GM23338 (cell line): ENCODE measurements around the gene PHYKPL. TPM values are rescaled to one million over a fixed set of nuclear protein-coding genes. Genes with fewer than 3 reads are reported as not detected.

ENCODE experiments used
- ATAC-seq: fragments of 200-7000 bp; cut with Tn5 transposase; 3 replicates; pipeline ENCODE4 v1.9.1; 2020
- DNase-seq: peaks from one replicate; pipeline ENCODE4 v3.0.0-alpha.2; 2015; ENCODE audit warnings: low spot score
- H2AFZ ChIP-seq: fragments of 200-600 bp; sonication (generic); 2 replicates; pipeline ENCODE4 v1.8.0; 2016; ENCODE audit warnings: antibody characterized with exemption, mild to moderate bottlenecking, moderate library complexity
- H3F3A ChIP-seq: fragments of 200-600 bp; sonication (generic); replicated peaks from 2 replicates; pipeline ENCODE4 v1.8.0; 2017; ENCODE audit warnings: antibody characterized with exemption, mixed run types, low read depth
- H3K27ac ChIP-seq: fragments of 200-600 bp; sonication (generic); 2 replicates; pipeline ENCODE4 v1.6.1; 2016; ENCODE audit warnings: low read depth
- H3K27me3 ChIP-seq: fragments of 200-600 bp; sonication (generic); 2 replicates; pipeline ENCODE4 v1.8.0; 2016; ENCODE audit warnings: mild to moderate bottlenecking, mixed run types, moderate library complexity; ENCODE audit not compliant: insufficient read depth
- H3K36me3 ChIP-seq: fragments of 200-600 bp; sonication (generic); 2 replicates; pipeline ENCODE4 v1.8.0; 2016; ENCODE audit warnings: mild to moderate bottlenecking; ENCODE audit not compliant: insufficient read depth
- H3K4me1 ChIP-seq: fragments of 200-600 bp; sonication (generic); 2 replicates; pipeline ENCODE4 v1.8.0; 2016; ENCODE audit warnings: mild to moderate bottlenecking, moderate library complexity; ENCODE audit not compliant: insufficient read depth
- H3K4me2 ChIP-seq: fragments of 200-600 bp; sonication (generic); 2 replicates; pipeline ENCODE4 v1.7.1; 2017; ENCODE audit warnings: mixed run types
- H3K4me3 ChIP-seq: fragments of 200-600 bp; sonication (generic); 2 replicates; pipeline ENCODE4 v1.6.1; 2016; ENCODE audit warnings: mixed run types
- H3K79me2 ChIP-seq: fragments of 200-600 bp; sonication (generic); replicated peaks from 2 replicates; pipeline ENCODE4 v1.8.0; 2017; ENCODE audit warnings: mild to moderate bottlenecking; ENCODE audit not compliant: insufficient read depth
- H3K9me2 ChIP-seq: fragments of 200-600 bp; sonication (generic); 2 replicates; pipeline ENCODE4 v1.8.0; 2017; ENCODE audit not compliant: insufficient read depth
- H4K20me1 ChIP-seq: fragments of 200-600 bp; sonication (generic); replicated peaks from 2 replicates; pipeline ENCODE4 v1.8.0; 2017; ENCODE audit warnings: mild to moderate bottlenecking; ENCODE audit not compliant: insufficient read depth
- H3K27ac Mint-ChIP-seq: 2 replicates; pipeline ENCODE4 v1.8.0; 2020; ENCODE audit warnings: inconsistent platforms, mild to moderate bottlenecking, moderate library complexity, mixed read lengths
- H3K27me3 Mint-ChIP-seq: 3 replicates; pipeline ENCODE4 v1.8.0; 2022; ENCODE audit warnings: low read depth, mild to moderate bottlenecking, moderate library complexity, mixed read lengths, inconsistent platforms; ENCODE audit not compliant: insufficient read depth, poor library complexity
- H3K36me3 Mint-ChIP-seq: 3 replicates; pipeline ENCODE4 v1.8.0; 2021; ENCODE audit warnings: low read depth, mild to moderate bottlenecking, inconsistent platforms, moderate library complexity, mixed read lengths
- H3K4me1 Mint-ChIP-seq: 3 replicates; pipeline ENCODE4 v1.8.0; 2020; ENCODE audit warnings: mild to moderate bottlenecking, inconsistent platforms, mixed read lengths
- H3K4me3 Mint-ChIP-seq: 3 replicates; pipeline ENCODE4 v1.8.0; 2021; ENCODE audit warnings: moderate library complexity, mild to moderate bottlenecking, inconsistent platforms, mixed read lengths
- H3K9me3 Mint-ChIP-seq: 3 replicates; pipeline ENCODE4 v1.8.0; 2020; ENCODE audit warnings: moderate library complexity, mild to moderate bottlenecking, inconsistent platforms, mixed read lengths
- CREB1 ChIP-seq: fragments of 250-450 bp; sonication (Bioruptor Pico); IDR thresholded peaks from 2 replicates; pipeline ENCODE4 v1.5.0; 2020; ENCODE audit warnings: low read depth, mild to moderate bottlenecking, moderate library complexity
- EZH2phosphoT487 ChIP-seq: fragments of 200-600 bp; sonication (generic); IDR thresholded peaks from one replicate; pipeline ENCODE4 v1.8.1; 2018; ENCODE audit warnings: antibody characterized with exemption; ENCODE audit not compliant: unreplicated experiment
- JUNB ChIP-seq: IDR thresholded peaks from one replicate; pipeline ENCODE4 v1.6.1; 2016; ENCODE audit warnings: antibody characterized with exemption; ENCODE audit not compliant: unreplicated experiment
- STAT1 ChIP-seq: IDR thresholded peaks from one replicate; pipeline ENCODE4 v1.6.1; 2016; ENCODE audit warnings: antibody characterized with exemption; ENCODE audit not compliant: unreplicated experiment
- polyA plus RNA-seq: library from polyadenylated mRNA; unstranded; fragments of >200 nt; fragmentation: Nextera tagmentation; extraction: Ambion mirVana; gene quantifications from 2 replicates; pipeline ENCODE4 v1.2.1, GENCODE V29; 2016
- total RNA-seq: library from RNA; depleted of rRNA; stranded (reverse); fragments of >200 nt; shearing (Covaris generic); gene quantifications from 2 replicates; pipeline ENCODE4 v1.2.3, GENCODE V29; 2014
- TF ChIP-seq, protein P1 (sequence below): fragments of 250-450 bp; sonication (Bioruptor Pico); IDR thresholded peaks from 2 replicates; pipeline ENCODE4 v1.5.0; 2020; ENCODE audit warnings: mild to moderate bottlenecking, moderate library complexity
- TF ChIP-seq, protein P2 (sequence below): IDR thresholded peaks from 2 replicates; pipeline ENCODE4 v1.6.1; 2016; ENCODE audit warnings: antibody characterized with exemption

The PHYKPL gene
- total and polyA plus RNA-seq, 2 experiments from 2014 or later: 15.9 to 20.8 TPM

DNA sequence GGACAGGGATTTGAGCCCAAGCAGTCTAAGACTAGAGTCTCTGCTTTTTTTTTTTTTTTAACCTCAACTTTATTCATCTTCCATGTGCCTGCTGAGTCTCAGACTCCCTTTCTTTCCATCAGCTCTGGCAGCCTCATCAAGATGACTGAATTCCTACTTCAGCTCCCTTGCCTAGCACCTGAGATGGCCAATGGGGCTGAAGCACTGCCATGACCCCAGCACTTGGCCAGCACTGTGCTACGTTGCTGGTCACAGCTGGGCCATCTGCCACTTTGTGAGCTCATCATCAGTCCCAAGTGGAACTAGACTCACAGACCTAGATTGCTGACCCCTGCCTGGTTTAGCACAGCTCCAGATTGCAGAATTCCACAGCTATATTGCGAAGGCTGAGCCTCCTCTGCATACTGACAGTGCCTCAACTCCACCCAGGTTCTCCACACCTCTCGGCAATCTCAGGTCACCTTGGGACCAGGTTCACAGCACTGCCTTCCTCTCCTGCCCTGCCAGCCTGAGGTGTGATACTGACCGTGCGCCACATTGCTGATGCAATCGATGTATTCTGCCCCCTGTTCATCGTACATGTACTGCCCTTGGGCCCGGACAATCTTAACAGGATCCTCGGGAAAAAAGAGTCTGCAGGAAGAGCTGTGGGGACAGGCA lies 1.6 kb downstream of the PHYKPL start (continued):
- TF ChIP-seq, protein P1, sequence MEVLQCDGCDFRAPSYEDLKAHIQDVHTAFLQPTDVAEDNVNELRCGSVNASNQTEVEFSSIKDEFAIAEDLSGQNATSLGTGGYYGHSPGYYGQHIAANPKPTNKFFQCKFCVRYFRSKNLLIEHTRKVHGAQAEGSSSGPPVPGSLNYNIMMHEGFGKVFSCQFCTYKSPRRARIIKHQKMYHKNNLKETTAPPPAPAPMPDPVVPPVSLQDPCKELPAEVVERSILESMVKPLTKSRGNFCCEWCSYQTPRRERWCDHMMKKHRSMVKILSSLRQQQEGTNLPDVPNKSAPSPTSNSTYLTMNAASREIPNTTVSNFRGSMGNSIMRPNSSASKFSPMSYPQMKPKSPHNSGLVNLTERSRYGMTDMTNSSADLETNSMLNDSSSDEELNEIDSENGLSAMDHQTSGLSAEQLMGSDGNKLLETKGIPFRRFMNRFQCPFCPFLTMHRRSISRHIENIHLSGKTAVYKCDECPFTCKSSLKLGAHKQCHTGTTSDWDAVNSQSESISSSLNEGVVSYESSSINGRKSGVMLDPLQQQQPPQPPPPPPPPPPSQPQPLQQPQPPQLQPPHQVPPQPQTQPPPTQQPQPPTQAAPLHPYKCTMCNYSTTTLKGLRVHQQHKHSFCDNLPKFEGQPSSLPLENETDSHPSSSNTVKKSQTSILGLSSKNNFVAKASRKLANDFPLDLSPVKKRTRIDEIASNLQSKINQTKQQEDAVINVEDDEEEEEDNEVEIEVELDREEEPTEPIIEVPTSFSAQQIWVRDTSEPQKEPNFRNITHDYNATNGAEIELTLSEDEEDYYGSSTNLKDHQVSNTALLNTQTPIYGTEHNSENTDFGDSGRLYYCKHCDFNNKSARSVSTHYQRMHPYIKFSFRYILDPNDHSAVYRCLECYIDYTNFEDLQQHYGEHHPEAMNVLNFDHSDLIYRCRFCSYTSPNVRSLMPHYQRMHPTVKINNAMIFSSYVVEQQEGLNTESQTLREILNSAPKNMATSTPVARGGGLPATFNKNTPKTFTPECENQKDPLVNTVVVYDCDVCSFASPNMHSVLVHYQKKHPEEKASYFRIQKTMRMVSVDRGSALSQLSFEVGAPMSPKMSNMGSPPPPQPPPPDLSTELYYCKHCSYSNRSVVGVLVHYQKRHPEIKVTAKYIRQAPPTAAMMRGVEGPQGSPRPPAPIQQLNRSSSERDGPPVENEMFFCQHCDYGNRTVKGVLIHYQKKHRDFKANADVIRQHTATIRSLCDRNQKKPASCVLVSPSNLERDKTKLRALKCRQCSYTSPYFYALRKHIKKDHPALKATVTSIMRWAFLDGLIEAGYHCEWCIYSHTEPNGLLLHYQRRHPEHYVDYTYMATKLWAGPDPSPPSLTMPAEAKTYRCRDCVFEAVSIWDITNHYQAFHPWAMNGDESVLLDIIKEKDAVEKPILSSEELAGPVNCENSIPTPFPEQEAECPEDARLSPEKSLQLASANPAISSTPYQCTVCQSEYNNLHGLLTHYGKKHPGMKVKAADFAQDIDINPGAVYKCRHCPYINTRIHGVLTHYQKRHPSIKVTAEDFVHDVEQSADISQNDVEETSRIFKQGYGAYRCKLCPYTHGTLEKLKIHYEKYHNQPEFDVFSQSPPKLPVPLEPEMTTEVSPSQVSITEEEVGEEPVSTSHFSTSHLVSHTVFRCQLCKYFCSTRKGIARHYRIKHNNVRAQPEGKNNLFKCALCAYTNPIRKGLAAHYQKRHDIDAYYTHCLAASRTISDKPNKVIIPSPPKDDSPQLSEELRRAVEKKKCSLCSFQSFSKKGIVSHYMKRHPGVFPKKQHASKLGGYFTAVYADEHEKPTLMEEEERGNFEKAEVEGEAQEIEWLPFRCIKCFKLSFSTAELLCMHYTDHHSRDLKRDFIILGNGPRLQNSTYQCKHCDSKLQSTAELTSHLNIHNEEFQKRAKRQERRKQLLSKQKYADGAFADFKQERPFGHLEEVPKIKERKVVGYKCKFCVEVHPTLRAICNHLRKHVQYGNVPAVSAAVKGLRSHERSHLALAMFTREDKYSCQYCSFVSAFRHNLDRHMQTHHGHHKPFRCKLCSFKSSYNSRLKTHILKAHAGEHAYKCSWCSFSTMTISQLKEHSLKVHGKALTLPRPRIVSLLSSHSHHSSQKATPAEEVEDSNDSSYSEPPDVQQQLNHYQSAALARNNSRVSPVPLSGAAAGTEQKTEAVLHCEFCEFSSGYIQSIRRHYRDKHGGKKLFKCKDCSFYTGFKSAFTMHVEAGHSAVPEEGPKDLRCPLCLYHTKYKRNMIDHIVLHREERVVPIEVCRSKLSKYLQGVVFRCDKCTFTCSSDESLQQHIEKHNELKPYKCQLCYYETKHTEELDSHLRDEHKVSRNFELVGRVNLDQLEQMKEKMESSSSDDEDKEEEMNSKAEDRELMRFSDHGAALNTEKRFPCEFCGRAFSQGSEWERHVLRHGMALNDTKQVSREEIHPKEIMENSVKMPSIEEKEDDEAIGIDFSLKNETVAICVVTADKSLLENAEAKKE: no peak
- no peak for TF ChIP-seq EZH2phosphoT487

DNA sequence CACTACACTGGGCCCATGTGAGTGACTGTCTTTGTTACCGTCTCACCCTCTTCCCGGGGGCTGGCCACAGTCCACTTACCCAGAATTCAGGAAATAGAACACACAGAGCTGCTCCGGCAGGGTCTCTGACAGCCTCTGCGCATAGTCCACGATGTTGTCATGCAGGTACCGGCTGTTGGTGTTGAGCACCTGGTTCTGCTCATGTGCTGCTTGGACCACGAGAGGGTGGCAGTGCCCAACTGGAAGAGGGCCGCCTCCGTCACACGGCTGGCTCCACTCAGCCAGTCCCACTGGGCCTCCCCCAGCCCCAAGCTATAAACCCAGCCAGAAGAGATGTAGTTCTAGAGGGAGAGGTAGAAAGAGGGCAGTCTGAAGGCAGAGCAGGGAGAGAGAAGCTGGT lies 2.7 kb downstream of the PHYKPL start:
- H3K36me3 Mint-ChIP-seq: peaks cover 55% of the 10 kb centered on the region
- no peak for ATAC-seq
- H4K20me1 ChIP-seq: no peaks in the 10 kb centered on the region
- TF ChIP-seq, protein P2, sequence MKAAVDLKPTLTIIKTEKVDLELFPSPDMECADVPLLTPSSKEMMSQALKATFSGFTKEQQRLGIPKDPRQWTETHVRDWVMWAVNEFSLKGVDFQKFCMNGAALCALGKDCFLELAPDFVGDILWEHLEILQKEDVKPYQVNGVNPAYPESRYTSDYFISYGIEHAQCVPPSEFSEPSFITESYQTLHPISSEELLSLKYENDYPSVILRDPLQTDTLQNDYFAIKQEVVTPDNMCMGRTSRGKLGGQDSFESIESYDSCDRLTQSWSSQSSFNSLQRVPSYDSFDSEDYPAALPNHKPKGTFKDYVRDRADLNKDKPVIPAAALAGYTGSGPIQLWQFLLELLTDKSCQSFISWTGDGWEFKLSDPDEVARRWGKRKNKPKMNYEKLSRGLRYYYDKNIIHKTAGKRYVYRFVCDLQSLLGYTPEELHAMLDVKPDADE: no peak
- TF ChIP-seq, protein P1: no peak
- TF ChIP-seq CREB1 (CRISPR knock-in tag) (no peak), STAT1 (no peak), JUNB (no peak)

More for the DNA sequence above, 2.7 kb downstream of the PHYKPL start:
- no peak overlapping the region for H2AFZ ChIP-seq
- H3K4me3 ChIP-seq: no peak overlapping the region
- peaks cover 9% of the 10 kb centered on the region for H3K36me3 ChIP-seq
- Mint-ChIP-seq H3K9me3 (no peaks in the 10 kb centered on the region; the same call in 2 of the 3 replicates), H3K4me3 (peak overlapping the region; percentile 42; the same call in 2 of the 3 replicates), H3K27me3 (peaks cover 19% of the 10 kb centered on the region), H3K27ac (peak overlapping the region; percentile 70; the same call in 1 of the 2 replicates), H3K4me1 (peaks cover 22% of the 10 kb centered on the region)
- H3K27me3 ChIP-seq: no peaks in the 10 kb centered on the region
- peaks cover 9% of the 10 kb centered on the region; the same call in 1 of the 2 replicates for H3K4me1 ChIP-seq
- no peak overlapping the region for H3K4me2 ChIP-seq
- no peaks in the 10 kb centered on the region for H3K9me2 ChIP-seq
- peaks cover 13% of the 10 kb centered on the region; the same call in 1 of the 2 replicates for H3K79me2 ChIP-seq
- H3F3A ChIP-seq: peaks cover 13% of the 10 kb centered on the region
- no peak for DNase-seq
- H3K27ac ChIP-seq: no peak overlapping the region
